ENCODE data around the gene CPNE8.

- TF ChIP-seq EZH2 (IDR thresholded peaks at IDR 0.05; ENCODE audit: insufficient read depth, poor library complexity, severe bottlenecking) (no peak), EZH2phosphoT487 (IDR thresholded peaks at IDR 0.05; ENCODE audit: insufficient read depth, low read depth) (no peak)
These were observed 291.2 kb downstream of the CPNE8 start for GRCh38 chr12:38614171-38614570.

All from GM23248 (cell line).